Skeletal muscle tissue (tissue), 4 donors: ENCODE measurements around the gene RAB25. TPM values are rescaled to one million over a fixed set of nuclear protein-coding genes. Genes with fewer than 3 reads are reported as not detected.
"Not testable (repeated sequence)": the region's sequence is repeated elsewhere in the genome, so short reads cannot be mapped to it uniquely, and the experiment has no call there.

Experiments used
- H3K27ac ChIP-seq: one replicate; pipeline ENCODE4 v1.7.0; 2013; ENCODE audit warnings: mild to moderate bottlenecking, low read depth, low read length, inconsistent platforms
- H3K27me3 ChIP-seq, 3 donors: one replicate each; pipeline ENCODE4 v1.7.0; 2013; ENCODE audit warnings: low read length in 3 of 3; ENCODE audit not compliant: control insufficient read depth in 3 of 3, insufficient read depth in 3 of 3
- H3K36me3 ChIP-seq, 3 donors: one replicate each; pipeline ENCODE4 v1.7.0; 2013; ENCODE audit warnings: low read length in 3 of 3; ENCODE audit not compliant: control insufficient read depth in 3 of 3, insufficient read depth in 3 of 3
- H3K4me1 ChIP-seq, 3 donors: one replicate each; pipeline ENCODE4 v1.7.0; 2013; ENCODE audit warnings: low read length in 3 of 3, mild to moderate bottlenecking in 3 of 3; ENCODE audit not compliant: control insufficient read depth in 3 of 3, insufficient read depth in 3 of 3
- H3K4me3 ChIP-seq, 3 donors: one replicate each; pipeline ENCODE4 v1.7.0; 2013; ENCODE audit warnings: low read length in 3 of 3
- H3K9ac ChIP-seq, 3 donors: one replicate each; pipeline ENCODE4 v1.7.0; 2013; ENCODE audit warnings: low read length in 3 of 3, mild to moderate bottlenecking in 3 of 3, moderate library complexity in 2 of 3, low read depth in 1 of 3
- H3K9me3 ChIP-seq, 3 donors: one replicate each; pipeline ENCODE4 v1.7.0; 2013; ENCODE audit warnings: low read length in 3 of 3; ENCODE audit not compliant: control insufficient read depth in 3 of 3
- total RNA-seq: library from RNA; depleted of rRNA; stranded (reverse); fragments of >200 nt; gene quantifications from one replicate; pipeline ENCODE4 v1.2.3, GENCODE V29; 2014
- donor health status: Osteomylitis.

RAB25 gene
- total RNA-seq, 1 donor from 2014 or later: not detected

DNA sequence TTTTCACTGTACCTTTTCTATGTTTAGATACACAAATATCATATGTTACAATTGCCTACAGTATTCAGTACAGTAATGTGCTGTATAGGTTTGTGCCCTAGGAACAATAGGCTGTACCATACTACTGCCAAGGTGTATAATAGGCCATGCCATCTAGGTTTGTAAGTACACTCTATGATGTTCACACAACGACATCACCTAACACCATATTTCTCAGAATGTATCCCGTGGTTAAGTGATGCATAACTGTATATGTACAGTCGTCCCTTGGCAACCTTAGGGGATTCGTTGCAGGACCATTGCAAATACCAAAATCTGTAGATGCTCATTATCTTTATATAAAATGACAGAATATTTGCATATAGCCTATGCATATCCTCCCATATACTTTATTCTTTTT, 34.4 kb upstream of the RAB25 start:
- Histone ChIP-seq H3K27me3 (peaks cover 0 to 2% (median 0%) of the 10 kb centered on the region in 3 donors), H3K9ac (no peak overlapping the region), H3K4me3 (no peak overlapping the region), H3K27ac (no peak overlapping the region), H3K36me3 (no peaks in the 10 kb centered on the region), H3K9me3 (no peaks in the 10 kb centered on the region), H3K4me1 (no peaks in the 10 kb centered on the region)

DNA sequence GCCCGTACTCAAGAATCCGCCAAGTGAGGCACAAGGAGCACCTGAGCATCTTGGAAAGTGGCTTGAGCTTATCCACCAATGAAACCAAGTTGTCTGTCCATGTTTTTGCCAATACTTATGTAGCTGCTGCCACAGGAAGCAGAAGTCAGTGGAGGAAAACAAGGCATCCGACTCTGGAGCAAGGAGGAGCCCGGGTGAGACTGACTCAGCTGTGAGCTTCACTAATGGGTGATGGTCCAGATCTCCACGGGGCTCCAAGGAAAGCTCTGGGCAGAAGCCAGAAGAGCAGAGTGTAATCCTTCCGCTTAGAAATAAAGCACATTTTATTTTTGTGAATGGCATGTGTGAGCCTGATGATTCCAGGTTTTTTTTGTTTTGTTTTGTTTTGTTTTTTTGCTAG, 27.9 kb upstream of the RAB25 start:
- H3K9ac ChIP-seq: no peak overlapping the region
- H3K4me3 ChIP-seq: no peak overlapping the region
- peaks cover 0 to 6% (median 2%) of the 10 kb centered on the region in 3 donors for H3K36me3 ChIP-seq
- no peaks in the 10 kb centered on the region for H3K27me3 ChIP-seq
- no peaks in the 10 kb centered on the region for H3K4me1 ChIP-seq
- no peaks in the 10 kb centered on the region for H3K9me3 ChIP-seq
- no peak overlapping the region for H3K27ac ChIP-seq

DNA sequence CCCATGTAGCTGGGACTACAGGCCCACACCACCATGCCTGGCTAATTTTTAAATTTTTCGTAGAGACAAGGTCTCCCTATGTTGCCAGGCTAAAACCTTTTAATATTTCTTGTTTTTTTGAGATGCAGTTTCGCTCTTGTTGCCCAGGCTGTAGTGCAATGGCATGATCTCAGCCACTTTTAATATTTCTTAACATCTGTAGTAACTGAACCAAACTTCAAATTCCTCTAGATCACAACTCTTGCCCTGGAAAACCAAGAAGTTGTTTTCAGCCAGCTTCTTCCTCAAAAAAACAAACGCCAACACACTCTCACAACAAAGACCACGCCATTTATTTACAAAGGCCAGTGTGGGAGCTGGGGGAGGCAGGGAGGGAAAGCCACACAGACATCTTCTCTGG, 26.0 kb upstream of the RAB25 start:
- H3K4me1 ChIP-seq, H3K4me3 ChIP-seq: not testable (repeated sequence)

DNA sequence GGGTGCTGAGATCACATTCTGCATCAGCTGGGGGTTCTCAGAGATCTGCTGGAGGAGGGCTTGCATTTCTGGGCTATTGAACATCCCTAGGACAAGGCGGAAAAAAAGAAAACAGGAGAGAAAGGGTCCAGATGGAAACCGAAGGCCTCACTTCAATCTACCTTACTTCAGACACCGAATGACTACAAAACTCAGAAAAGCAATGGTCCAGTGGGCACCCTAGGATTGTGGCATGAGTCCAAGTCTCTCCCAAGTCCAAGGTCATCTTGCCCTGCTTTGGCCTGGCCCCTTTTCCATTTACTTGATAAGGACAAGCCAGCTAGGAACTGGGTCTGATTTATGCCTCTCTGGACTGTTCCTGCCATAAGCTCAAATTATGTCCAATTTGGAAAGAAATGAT, 18.1 kb upstream of the RAB25 start:
- Histone ChIP-seq H3K4me1 (no peaks in the 10 kb centered on the region), H3K27me3 (no peaks in the 10 kb centered on the region), H3K27ac (no peak overlapping the region), H3K4me3 (no peak overlapping the region), H3K9me3 (no peaks in the 10 kb centered on the region), H3K9ac (no peak overlapping the region), H3K36me3 (peaks cover 32 to 50% (median 38%) of the 10 kb centered on the region in 3 donors)

More for the DNA sequence above, 26.0 kb upstream of the RAB25 start:
- not testable (repeated sequence) for H3K27ac ChIP-seq, H3K9ac ChIP-seq, H3K9me3 ChIP-seq, H3K27me3 ChIP-seq, H3K36me3 ChIP-seq

DNA sequence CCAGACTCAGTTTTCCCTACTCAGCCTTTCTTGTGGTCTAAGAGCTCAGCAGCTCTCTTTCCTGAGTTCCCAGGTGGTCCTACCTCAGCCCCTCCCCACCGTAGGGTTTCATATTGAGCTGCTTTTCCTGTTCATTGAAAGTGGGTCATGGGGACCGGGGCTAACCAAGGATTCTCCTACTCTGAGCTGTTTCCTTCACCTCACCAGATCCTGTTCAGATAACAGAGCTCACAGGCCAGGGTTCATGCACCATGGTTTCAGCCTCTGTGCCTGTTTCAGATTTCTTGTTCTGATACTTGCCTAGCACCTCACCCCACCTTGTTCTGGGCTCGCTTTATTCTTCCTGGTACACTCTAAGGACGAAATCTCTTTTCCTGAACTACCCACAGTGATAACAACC, 15.9 kb upstream of the RAB25 start:
- Histone ChIP-seq H3K4me3 (no peak overlapping the region), H3K4me1 (peaks cover 0 to 2% (median under 1%) of the 10 kb centered on the region in 3 donors), H3K36me3 (peaks cover 33 to 65% (median 58%) of the 10 kb centered on the region in 3 donors), H3K9ac (peak overlapping the region in 1 of 3 donors; percentile 17), H3K9me3 (no peaks in the 10 kb centered on the region), H3K27ac (no peak overlapping the region), H3K27me3 (no peaks in the 10 kb centered on the region)

DNA sequence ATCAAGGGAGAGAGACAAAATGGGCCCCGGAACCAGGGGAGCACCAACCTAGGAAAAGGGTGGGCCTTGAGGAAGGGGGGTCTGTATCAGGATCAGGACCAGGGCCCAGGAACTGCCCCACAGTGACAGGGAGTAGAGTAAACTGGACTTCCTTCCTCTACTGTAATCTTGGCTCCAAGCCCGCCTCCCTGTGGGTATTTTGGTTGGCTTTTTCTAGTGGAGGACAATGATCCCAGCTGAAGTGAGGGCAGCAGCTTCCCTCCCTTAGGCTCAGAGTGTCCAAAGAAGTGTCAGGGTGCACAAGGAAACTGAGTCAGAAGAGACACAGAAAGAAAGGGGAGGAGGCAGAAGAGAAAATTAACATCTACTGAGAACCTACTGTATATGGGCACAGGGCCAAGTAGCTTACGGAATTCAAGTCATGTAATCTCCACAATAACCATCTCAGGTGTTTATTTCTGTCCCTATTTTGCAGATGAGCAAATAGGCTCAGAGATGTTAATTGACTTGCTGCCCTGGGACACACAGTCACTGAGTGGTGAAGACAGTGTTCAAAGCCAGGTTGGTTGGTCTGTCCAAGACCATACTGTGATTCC, 12.2 kb upstream of the RAB25 start:
- Histone ChIP-seq H3K36me3 (peaks cover 16 to 38% (median 32%) of the 10 kb centered on the region in 3 donors), H3K4me3 (no peak overlapping the region), H3K27ac (no peak overlapping the region), H3K4me1 (peaks cover 10 to 20% (median 12%) of the 10 kb centered on the region in 3 donors), H3K9ac (no peak overlapping the region), H3K9me3 (no peaks in the 10 kb centered on the region), H3K27me3 (no peaks in the 10 kb centered on the region)

DNA sequence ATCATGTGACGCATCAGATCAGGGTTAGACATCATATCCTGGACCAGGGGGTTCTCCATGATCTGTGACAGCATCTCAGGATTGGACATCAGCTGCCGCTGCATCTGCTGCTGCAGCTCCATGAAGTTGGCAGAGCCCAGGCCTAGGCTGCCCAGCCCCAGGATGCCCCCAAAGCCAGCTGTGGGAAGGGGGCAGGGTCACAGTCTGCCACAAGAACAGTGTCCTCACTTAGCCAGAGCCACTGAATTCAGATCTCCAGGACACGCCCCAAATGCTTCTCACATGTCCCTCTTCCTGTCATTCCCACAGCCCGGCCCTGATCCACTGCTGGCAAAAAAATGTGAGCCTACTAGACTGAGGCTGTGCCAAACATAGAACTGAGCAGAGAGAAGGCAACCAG, 10.6 kb upstream of the RAB25 start:
- H3K4me1 ChIP-seq: peaks cover 17 to 32% (median 19%) of the 10 kb centered on the region in 3 donors
- no peaks in the 10 kb centered on the region for H3K9me3 ChIP-seq
- no peak overlapping the region for H3K9ac ChIP-seq
- peak overlapping the region; percentile 19 for H3K27ac ChIP-seq
- peaks cover 10 to 25% (median 24%) of the 10 kb centered on the region in 3 donors for H3K36me3 ChIP-seq
- no peak overlapping the region for H3K4me3 ChIP-seq
- H3K27me3 ChIP-seq: no peaks in the 10 kb centered on the region

DNA sequence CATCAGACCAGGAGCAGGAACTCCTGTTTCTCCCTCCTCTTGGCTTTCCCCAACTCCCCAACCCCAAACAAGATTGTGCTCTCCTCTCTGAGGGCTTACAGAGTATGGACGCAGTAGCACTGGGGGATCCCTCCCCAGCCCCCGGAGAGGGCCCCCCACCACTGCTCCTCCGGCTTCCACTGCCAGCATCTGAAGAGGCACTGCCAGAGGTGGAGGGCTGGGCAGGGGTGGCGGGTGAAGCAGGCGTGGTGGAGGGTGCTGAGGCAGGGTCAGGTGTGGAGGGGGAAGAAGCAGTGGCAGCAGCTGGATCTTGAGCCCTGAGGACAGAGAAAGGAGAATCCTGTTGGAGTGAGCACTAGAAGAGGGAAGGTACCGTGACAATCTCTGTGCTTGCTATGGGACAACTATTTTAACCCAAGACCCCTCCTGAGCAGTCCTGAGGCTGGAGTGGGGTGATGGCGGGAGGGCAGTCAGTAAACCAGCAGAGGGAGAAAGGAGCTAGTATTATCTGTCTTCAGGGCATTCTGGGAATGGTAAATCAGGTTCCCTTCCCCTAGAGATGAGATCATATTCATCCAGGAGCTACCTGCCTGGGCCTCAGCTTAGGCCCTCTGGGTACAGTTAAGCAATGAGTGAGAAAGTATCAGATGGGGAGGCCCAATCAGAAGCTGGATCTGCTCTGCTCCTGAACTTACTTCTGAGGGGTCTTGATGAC, 9.8 kb upstream of the RAB25 start:
- Histone ChIP-seq H3K36me3 (peaks cover 12 to 24% (median 24%) of the 10 kb centered on the region in 3 donors), H3K27ac (peak overlapping the region; percentile 19), H3K9ac (no peak overlapping the region), H3K4me1 (peaks cover 23 to 38% (median 23%) of the 10 kb centered on the region in 3 donors), H3K9me3 (no peaks in the 10 kb centered on the region), H3K4me3 (no peak overlapping the region), H3K27me3 (no peaks in the 10 kb centered on the region)

DNA sequence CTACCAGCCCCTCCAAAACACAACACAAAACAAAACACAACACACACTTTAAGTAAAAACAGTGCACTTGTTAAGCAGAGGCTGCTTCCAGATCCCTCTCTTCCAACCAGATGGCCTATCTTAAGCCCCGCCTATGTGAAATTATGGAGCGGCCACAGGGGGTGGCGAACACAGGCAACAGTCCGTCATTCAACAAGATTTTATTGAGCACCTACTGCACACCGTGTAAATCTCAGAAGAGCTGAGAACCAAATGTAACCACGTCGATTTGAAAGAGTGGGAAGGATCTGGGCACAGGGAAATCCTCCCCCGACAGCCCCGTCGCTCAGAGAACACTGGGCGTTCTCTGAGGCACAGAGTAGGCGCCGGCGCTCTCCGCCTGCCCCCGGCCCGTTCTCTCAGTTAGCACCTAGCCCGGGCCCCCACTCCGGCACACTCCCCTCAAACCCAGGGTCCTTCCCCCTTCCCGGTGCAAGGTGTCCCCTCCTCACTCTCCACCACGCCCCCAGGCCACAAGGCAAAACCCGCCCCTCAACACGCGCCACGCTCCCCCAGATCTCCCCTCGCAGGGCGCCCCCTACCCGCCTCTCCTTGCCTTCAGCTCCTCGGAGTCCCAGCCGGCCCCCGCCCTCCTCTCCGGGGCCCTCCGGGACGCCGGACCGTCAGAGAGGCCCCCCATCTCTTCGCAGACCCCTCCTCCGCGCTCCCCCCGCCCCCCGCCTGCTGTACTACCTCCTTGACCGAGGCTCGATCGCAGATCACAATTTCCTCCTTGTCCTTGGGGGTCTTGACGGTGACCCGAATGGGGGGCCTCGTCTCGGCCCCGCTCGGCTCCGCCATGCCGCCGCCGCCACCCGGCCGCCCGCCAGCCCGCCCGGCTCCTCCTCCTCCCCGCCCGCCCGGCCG, 7.8 kb upstream of the RAB25 start:
- peak overlapping the region; percentile 71 to 78 (median 78) for H3K4me3 ChIP-seq
- H3K27ac ChIP-seq: peak overlapping the region; percentile 65
- H3K27me3 ChIP-seq: no peaks in the 10 kb centered on the region
- H3K9me3 ChIP-seq: no peaks in the 10 kb centered on the region
- H3K9ac ChIP-seq: peak overlapping the region; percentile 68 to 76 (median 74)
- peaks cover 23 to 38% (median 23%) of the 10 kb centered on the region in 3 donors for H3K4me1 ChIP-seq
- H3K36me3 ChIP-seq: peaks cover 15 to 28% (median 26%) of the 10 kb centered on the region in 3 donors
